Caki2 (cell line): ENCODE results near the gene C15orf62. TPM values are rescaled to one million over a fixed set of nuclear protein-coding genes. Genes with fewer than 3 reads are reported as not detected.

Source experiments
- DNase-seq: peaks from one replicate; pipeline ENCODE4 v3.0.0-alpha.2; 2015; ENCODE audit warnings: low read depth
- in situ Hi-C: cut with HindIII; loops from 2 replicates; pipeline ENCODE4 v1.10.0; 2016; ENCODE audit warnings: low sequenced_read_pairs, low pct_unique_long_range_greater_than_20kb, mixed read lengths
- total RNA-seq: library from RNA; depleted of rRNA; stranded (reverse); fragments of >200 nt; shearing (Covaris generic); gene quantifications from 2 replicates; pipeline ENCODE4 v1.2.3, GENCODE V29; 2014; ENCODE audit warnings: low replicate concordance; rRNA removed

C15orf62 gene, protein sequence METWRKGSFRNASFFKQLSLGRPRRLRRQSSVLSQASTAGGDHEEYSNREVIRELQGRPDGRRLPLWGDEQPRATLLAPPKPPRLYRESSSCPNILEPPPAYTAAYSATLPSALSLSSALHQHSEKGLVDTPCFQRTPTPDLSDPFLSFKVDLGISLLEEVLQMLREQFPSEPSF
- 0.27 and 0.64 TPM in 2 replicates for total RNA-seq

DNA sequence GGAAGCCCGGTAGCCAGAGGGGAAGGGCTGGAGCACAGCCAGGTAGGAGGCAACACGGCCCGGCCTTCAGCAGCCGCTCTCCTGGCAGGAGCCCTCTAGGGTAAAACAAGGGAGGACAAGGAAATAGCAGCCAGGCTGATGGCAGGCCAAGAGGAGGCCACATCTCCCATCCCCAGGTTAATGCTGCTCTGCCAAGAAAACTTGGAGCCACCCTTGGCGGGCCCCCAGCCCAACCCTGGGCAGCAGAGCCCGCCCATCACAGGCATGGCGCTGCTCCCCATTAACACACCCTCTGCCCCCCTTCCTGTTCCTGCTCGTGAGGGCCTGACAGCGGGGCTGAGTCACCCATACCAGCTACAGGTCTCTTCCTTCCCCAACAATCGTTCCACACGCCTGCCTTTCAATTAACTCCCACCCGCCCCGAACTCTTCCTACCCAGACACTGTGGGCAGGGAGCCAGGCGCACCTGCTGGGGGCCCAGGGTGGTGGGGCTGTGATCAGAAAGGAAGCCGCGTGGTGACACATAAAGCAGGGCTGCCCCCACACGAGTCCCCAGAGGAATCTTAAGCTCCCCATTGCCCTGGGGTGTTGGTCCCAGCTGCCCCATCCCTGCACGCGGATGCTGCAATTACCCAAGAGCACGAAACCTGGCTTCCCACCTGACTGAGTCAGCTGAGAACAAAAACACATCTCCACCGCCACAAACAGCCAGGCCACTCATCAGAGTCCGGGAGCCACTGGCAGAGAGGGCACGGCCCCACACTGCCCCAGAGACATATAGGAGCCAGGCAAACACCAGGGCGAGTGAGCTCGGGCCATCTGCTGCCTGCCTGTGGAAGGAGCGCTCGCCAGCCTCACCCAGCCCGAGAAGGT lies at the start of gene C15orf62:
C15orf62 (plus strand) TSS at position 707 of the 873 bp plus-strand sequence. CDS start 516 bp downstream, outside the sequence.
- in situ Hi-C loops = no loop called here
- peak; percentile 94 for DNase-seq

- no peak for DNase-seq
- in situ Hi-C loops = no loop called here
These were observed 48.1 kb upstream of the C15orf62 start for GRCh38 chr15:40721701-40722100.

DNA sequence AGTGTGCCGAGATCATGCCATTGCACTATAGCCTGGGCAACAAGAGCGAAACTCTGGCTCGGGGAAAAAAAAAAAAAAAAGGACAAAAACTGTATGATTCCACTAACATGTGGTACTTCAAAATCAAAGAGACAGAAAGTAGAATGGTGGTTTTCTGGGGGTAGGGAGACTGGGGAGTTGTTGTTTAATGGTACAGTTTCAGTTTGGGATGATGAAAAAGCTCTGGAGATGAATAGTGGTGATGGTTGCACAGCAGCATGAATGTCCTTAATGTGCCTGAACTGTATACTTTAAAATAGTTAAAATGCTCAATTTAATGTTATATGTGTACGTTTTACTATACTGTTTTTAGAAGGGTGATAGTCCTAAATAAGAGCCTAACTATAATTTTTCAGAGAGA lies 47.4 kb upstream of the C15orf62 start:
- no peak for DNase-seq
- in situ Hi-C loops = no loop called here

GRCh38 chr15:40722934-40723333 lies 46.8 kb upstream of the C15orf62 start:
- in situ Hi-C loops = no loop called here
- no peak for DNase-seq

DNA sequence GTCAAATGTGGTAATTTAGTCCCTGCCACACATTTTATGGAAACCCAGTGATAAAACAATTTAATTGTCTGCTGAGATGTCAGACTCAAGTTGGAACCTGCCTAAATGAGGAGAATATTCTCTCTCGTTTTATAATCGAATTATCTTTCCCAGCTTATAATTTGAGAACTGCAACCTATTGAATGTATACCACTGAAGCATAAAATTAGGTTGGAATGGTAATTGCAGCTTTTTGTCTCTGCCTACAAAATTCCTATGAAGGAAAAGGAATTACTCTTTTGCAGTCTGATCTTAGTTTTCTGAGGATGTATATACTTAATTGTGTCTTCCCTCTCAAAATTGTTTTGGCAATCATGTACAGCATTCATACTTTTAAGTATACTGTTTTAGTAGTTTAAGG lies 45.9 kb upstream of the C15orf62 start:
- in situ Hi-C loops = no loop called here
- no peak for DNase-seq

DNA sequence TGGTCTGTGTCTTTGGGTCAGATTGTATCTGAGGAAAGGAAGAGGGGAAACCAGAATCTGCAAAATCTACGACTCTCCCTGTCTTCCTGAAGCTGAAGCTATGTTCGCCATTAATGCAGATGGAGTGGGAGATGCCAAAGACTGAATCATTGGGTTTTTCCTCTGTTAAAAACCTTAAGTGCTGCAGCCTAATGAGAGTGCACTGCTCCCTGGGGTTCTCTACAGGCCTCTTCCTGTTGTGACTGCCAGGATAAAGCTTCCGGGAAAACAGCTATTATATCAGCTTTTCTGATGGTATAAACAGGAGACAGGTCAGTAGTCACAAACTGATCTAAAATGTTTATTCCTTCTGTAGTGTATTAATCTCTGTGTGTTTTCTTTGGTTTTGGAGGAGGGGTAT lies 38.7 kb upstream of the C15orf62 start:
- in situ Hi-C loops = no loop called here
- DNase-seq = no peak

GRCh38 chr15:40736575-40736974 lies 33.2 kb upstream of the C15orf62 start:
- in situ Hi-C loops = no loop called here
- no peak for DNase-seq

DNA sequence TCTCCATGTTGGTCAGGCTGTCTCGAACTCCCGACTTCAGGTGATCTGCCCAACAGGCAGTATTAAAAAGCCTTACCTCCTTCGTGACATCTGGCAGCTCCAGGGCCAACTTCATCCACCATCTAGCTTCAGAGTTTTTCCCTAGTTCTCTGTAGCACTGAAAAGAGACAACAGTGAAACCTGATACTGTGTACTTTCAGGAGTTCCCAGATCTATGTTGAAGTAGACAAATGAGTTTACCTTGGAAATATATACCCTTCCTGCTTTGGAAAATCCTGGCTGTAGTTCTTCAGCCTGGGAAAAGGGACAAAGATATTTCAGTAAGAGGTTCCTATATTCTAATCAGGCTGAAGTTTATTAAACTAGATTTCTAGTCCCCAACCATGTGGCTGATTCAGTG lies 32.7 kb upstream of the C15orf62 start:
- in situ Hi-C loops = no loop called here
- DNase-seq = no peak

- in situ Hi-C loops = no loop called here
- no peak for DNase-seq
These were observed 30.7 kb upstream of the C15orf62 start for GRCh38 chr15:40739047-40739446.

DNA sequence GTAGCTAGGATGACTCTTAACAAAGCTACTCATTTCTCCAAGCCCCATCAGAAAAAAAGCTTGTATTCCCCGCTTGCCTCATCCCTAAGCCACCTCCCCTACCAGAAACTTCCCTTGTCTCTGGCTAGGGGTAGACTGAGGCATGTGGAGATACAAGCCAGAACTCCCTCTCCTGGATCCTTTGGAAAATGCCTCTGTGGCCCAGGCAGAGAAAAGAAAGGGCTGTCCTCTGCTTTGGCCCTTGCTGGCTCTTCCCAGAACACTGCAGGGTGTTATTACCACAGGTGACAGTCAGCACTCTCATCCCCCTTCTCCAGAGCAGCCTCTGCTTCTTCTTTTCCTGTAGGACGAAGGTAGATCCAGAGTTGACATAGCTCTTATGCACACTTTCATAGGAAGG lies 29.9 kb upstream of the C15orf62 start:
- in situ Hi-C loops = no loop called here
- DNase-seq = no peak

- DNase-seq = no peak
- in situ Hi-C loops = no loop called here
These were observed 26.3 kb upstream of the C15orf62 start for GRCh38 chr15:40743485-40743901.

DNA sequence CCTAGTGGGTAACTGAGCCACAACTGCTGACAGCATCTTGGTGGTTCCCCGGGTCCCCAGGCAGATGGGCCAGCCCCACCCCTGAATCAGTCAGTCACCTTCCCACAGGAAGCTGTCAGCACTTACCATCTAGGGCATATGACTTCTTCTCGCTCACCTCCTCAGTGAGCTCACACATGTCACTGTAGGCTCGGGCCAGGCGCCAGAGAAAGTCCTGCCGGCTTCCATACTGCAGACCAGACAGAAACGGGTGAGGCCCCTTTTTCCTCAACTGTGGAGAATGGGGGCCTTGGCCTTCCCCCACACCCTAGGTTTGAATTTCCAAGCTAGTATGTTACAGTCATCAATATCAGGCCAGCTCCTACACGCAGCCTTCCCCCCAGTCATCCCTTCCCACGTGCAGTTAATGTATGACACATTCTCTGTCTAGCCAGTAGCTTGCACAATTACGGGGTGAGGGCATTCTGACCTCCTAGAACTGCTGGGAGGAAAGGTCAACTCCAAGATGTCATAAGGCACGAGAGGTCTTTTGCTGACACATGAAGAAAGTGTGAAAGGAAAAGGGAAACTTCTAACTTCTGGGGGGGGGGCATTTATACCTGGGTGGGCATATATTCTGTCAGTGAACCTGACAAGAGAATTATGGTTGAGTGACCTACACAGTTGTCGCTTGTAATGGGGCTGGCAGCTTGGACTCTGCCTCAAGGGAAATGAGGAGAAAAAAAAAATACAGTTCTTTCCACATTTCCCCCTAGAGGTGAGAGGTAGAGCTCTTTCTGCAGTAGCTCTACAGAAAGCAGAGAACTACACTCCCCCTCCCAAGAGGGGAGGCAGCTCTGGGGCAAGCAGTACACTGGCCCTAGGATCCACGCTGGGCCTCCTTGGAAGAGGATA lies 25.6 kb upstream of the C15orf62 start:
- DNase-seq = peak; percentile 33
- in situ Hi-C loops = no loop called here

DNA sequence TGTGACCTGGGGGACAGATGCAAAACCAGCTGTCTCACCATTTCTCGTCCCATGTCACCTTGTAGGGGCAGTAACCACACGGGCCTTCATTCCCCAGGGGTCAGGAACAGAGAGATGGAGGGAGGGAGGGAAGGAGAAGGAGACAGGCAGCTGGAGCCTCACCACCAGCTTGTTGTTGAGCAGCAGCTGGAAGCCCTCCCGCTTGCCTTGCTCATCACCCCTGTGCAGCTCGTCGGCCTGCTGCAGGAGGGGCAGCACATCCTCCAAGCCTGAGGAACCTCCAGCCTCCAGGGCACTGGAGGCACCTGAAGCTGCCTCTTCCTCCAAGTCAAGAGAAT lies 25.0 kb upstream of the C15orf62 start:
- in situ Hi-C loops = no loop called here
- DNase-seq = no peak

DNA sequence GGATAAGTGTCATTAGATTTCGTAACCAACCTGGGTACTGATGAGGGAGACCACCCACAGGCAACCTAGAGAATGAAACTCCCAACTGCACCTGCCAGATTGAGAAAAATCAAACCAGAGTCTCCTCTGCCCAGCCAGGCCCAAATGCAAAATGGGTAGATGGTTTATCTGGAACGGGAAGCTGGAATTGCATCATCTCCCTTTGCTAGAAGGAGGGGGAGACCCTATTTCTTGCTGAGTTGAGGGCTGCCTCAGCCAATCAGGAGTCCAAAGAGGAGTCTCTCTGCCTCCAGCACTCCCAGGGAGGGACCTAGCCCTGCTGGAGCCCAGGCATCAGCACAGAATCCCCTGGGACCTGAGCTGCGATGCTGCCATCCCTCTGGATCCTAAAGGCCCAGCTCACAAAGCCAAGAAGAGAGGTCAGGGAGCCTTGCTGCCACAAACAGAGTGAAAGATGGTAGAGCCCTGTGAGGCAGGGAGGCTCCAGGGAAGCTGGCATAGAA lies 22.8 kb upstream of the C15orf62 start:
- in situ Hi-C loops = no loop called here
- DNase-seq = no peak

DNA sequence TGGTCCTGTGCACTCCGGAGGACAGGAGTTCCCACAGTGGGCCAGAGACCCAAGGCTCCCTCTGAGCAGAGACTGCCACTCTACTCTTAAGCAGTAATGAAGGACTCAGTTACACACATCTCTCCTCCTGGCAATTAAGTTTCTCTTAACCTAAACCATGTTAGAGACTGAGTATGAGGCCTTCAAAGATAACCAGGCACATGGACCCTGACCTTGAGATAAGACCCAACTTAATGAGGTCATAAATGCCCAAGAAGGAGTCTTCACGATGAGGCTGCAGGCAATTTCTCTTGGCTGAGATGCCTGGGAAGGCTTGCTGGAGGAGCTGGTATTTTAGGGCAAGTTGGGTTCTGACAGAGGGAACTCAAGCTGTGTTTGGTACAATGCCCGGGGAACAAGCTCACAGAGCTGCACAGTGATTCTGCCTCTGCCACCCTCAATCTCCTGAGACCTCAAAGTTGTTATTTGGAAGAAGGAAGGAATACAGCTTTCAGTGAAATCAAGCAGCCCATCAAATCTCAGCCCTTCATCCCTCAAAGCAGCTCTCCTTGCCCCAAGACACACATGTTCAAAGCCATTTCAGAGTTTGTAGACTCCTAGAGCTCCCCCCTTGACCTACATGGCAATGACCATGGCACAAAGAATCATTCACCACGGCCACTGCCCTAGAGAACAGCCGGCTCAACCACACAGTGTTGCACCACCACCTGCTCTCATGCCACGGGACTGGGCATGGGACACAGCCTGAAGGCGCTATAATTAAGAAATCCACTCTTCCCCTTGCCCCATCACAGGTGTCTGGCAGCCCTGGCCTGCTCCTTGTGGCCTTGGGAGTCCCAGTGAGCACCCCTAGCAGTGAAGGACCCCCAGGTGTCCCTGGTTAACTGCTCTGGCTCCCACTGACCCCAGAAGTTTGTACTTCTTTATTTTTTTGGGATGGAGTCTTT lies 21.8 kb upstream of the C15orf62 start:
- DNase-seq = no peak
- in situ Hi-C loops = no loop called here

GRCh38 chr15:40749151-40749630 lies 20.6 kb upstream of the C15orf62 start:
- DNase-seq = no peak
- in situ Hi-C loops = no loop called here

DNA sequence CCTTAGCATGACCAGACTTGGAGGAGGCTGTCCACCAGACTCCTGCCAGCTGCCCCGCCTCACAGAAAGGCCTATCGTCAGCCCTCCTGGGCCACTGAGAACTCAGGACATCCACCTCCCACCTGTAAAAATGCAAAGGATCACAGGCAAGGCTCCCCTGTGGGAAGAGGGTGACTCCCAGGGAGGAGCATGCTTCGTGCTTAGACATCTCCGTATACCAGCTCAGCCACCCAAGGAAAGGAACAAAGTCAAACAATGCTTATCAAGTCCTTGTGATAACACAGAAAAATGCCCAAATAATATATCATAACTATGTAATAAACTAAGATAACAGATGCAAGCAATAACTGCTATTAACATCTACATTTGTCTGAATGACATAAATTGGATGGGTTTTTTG lies 18.9 kb upstream of the C15orf62 start:
- in situ Hi-C loops = no loop called here
- no peak for DNase-seq

GRCh38 chr15:40751745-40752144 lies 18.0 kb upstream of the C15orf62 start:
- in situ Hi-C loops = no loop called here

More at GRCh38 chr15:40751745-40752144, 18.0 kb upstream of the C15orf62 start:
- no peak for DNase-seq
